Sigmoid colon (tissue), 4 donors: ENCODE data around the gene POLN.

Experiments
- CTCF ChIP-seq, 4 experiments: fragments of 450-650 bp in 3 of 4; fragments of 200-600 bp in 1 of 4; IDR thresholded peaks; one replicate each; pipeline ENCODE4 v1.5.1; 2016 to 2019; ENCODE audit warnings: antibody characterized with exemption in 4 of 4, mild to moderate bottlenecking in 3 of 4, moderate library complexity in 2 of 4
- POLR2A ChIP-seq, 2 donors: fragments of 450-650 bp; IDR thresholded peaks; one replicate each; pipeline ENCODE4 v1.6.1; 2016; ENCODE audit warnings: antibody characterized with exemption in 2 of 2, mild to moderate bottlenecking in 2 of 2, moderate library complexity in 2 of 2
- POLR2AphosphoS5 ChIP-seq, 4 donors: sonication (generic); formaldehyde crosslinking; IDR thresholded peaks; one replicate each; pipeline ENCODE4 v1.6.1; 2017; ENCODE audit warnings: antibody characterized with exemption in 4 of 4

DNA sequence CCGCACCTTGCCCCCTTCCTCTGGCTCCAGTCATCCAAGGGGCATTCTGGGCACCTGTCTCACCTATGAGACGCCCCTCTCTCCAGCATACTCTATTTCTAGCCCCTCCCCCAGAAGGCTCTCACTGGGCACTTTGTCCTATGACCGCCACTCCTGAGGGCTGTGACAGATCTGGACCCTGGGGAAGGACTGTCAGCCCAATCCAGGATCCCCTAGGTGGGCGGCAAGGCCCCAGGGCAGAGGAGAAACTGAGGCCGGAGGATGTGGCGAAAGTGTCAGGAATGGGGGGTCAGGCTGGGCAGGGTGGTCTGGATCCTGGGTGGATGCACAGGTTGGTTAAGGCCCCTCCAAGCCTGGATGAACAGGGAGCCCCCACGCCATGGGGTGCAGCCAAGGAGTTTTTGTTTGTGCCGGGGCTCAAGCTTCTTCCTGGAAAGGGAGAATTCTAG, 198.9 kb downstream of the POLN start:
- TF ChIP-seq POLR2AphosphoS5 (IDR thresholded peaks at IDR 0.05) = no peak
- no peak for TF ChIP-seq CTCF (IDR thresholded peaks at IDR 0.05)
- TF ChIP-seq POLR2A (IDR thresholded peaks at IDR 0.05) = no peak
